ENCODE measurements around the gene S100A1.
"Not testable (repeated sequence)": the region's sequence is repeated elsewhere in the genome, so short reads cannot be mapped to it uniquely, and the experiment has no call there.

The S100A1 gene

GRCh38 chr1:153633161-153633753 is 5.0 kb downstream of the S100A1 start:
- no peak for DNase-seq

- DNase-seq = peak; percentile 94 to 97
Observed at GRCh38 chr1:153633754-153634665, 5.8 kb downstream of the S100A1 start, which contains the start of gene CHTOP. CHTOP (plus strand) TSS chr1:153634066; CDS start chr1:153636589, 2,523 bp downstream.

- no peak for DNase-seq
Observed at GRCh38 chr1:153635872-153636271, 7.6 kb downstream of the S100A1 start.

GRCh38 chr1:153636312-153636711 is 8.1 kb downstream of the S100A1 start:
- no peak for DNase-seq

GRCh38 chr1:153638261-153638660 is 10.0 kb downstream of the S100A1 start:
- no peak for DNase-seq

- no peak for DNase-seq
Observed at GRCh38 chr1:153639280-153639679, 11.0 kb downstream of the S100A1 start.

- DNase-seq = not testable (repeated sequence)
Observed at GRCh38 chr1:153640213-153640612, 12.0 kb downstream of the S100A1 start.

- DNase-seq = no peak
Observed at GRCh38 chr1:153640861-153641260, 12.6 kb downstream of the S100A1 start.

GRCh38 chr1:153642161-153642560 is 13.9 kb downstream of the S100A1 start:
- DNase-seq = no peak

- DNase-seq = no peak
Observed at GRCh38 chr1:153643100-153643499, 14.9 kb downstream of the S100A1 start.

- DNase-seq = no peak
Observed at GRCh38 chr1:153643816-153644215, 15.6 kb downstream of the S100A1 start.

- DNase-seq = no peak
Observed at GRCh38 chr1:153646672-153647345, 18.6 kb downstream of the S100A1 start.

- no peak for DNase-seq
Observed at GRCh38 chr1:153647346-153647714, 19.1 kb downstream of the S100A1 start.

- no peak for DNase-seq
Observed at GRCh38 chr1:153648000-153648643, 19.9 kb downstream of the S100A1 start.

- DNase-seq = no peak
Observed at GRCh38 chr1:153649137-153649862, 21.1 kb downstream of the S100A1 start.

- no peak for DNase-seq
Observed at GRCh38 chr1:153649863-153650235, 21.6 kb downstream of the S100A1 start.

GRCh38 chr1:153651771-153652170 is 23.5 kb downstream of the S100A1 start:
- DNase-seq = no peak

- DNase-seq = no peak
Observed at GRCh38 chr1:153652805-153653500, 24.7 kb downstream of the S100A1 start.

- DNase-seq = no peak
Observed at GRCh38 chr1:153655333-153655732, 27.1 kb downstream of the S100A1 start.

- peak; percentile 92 to 95 for DNase-seq
Observed at GRCh38 chr1:153658400-153659174, 30.4 kb downstream of the S100A1 start, which contains the start of gene SNAPIN. SNAPIN (plus strand) TSS chr1:153658703; CDS start chr1:153658744, 41 bp downstream.

- DNase-seq = no peak
Observed at GRCh38 chr1:153659175-153659534, 30.9 kb downstream of the S100A1 start.

Measured in activated CD4-positive, alpha-beta T cell treated with anti-CD3 and anti-CD28 coated beads, Interleukin-2, amount 50 U/mL, for 48 hours (primary cell).